K562 (cell line): ENCODE data around the gene STX1A. TPM values are rescaled to one million over a fixed set of nuclear protein-coding genes. Genes with fewer than 3 reads are reported as not detected.

Source experiments
- CCNT2 ChIP-seq: IDR thresholded peaks from 2 replicates; pipeline ENCODE4 v1.6.1; 2011; ENCODE audit warnings: borderline replicate concordance, low read depth, mild to moderate bottlenecking, moderate library complexity, mixed read lengths, low read length; ENCODE audit not compliant: insufficient read length; ENCODE audit errors: extremely low read depth
- CHAMP1 ChIP-seq: fragments of 450-650 bp; IDR thresholded peaks from 2 replicates; pipeline ENCODE4 v1.6.1; 2016; ENCODE audit warnings: mild to moderate bottlenecking
- DIDO1 ChIP-seq: fragments of 450-650 bp; IDR thresholded peaks from 2 replicates; pipeline ENCODE4 v1.6.1; 2016; ENCODE audit warnings: low read depth, missing biosample characterization, missing genetic modification characterization
- FOSL1 ChIP-seq: fragments of 200-800 bp; sonication (Bioruptor generic); conservative IDR thresholded peaks from 2 replicates; pipeline ENCODE4 v1.6.1; 2016; ENCODE audit warnings: missing genetic modification characterization, missing compliant biosample characterization
- GTF2E2 ChIP-seq: fragments of 200-800 bp; sonication (Bioruptor generic); IDR thresholded peaks from 2 replicates; pipeline ENCODE4 v1.6.1; 2016; ENCODE audit warnings: missing genetic modification characterization, missing compliant biosample characterization
- HDGF ChIP-seq: fragments of 450-650 bp; IDR thresholded peaks from 2 replicates; pipeline ENCODE4 v1.6.1; 2016
- IFI16 ChIP-seq: fragments of 250-450 bp; sonication (Bioruptor Pico); IDR thresholded peaks from 2 replicates; pipeline ENCODE4 v2.1.2; 2022; ENCODE audit warnings: mild to moderate bottlenecking, inconsistent platforms
- KDM4B ChIP-seq, 2 experiments: fragments of 450-650 bp in 1 of 2; sonication (generic) in 1 of 2; IDR thresholded peaks; 2 replicates each; pipeline ENCODE4 v1.6.1; 2016 to 2017; ENCODE audit warnings: borderline replicate concordance in 2 of 2, antibody characterized with exemption in 1 of 2, low read depth in 1 of 2, mild to moderate bottlenecking in 1 of 2
- MTA1 ChIP-seq: fragments of 450-650 bp; IDR thresholded peaks from 2 replicates; pipeline ENCODE4 v1.6.1; 2017; ENCODE audit warnings: borderline replicate concordance
- NR2C2 ChIP-seq, 2 experiments: fragments of 200-800 bp in 1 of 2; sonication (Bioruptor generic) in 1 of 2; sonication (generic) in 1 of 2; formaldehyde crosslinking in 1 of 2; IDR thresholded peaks; 2 replicates each; pipeline versions ENCODE4 v1.6.1 to v1.8.0; 2016 to 2022; ENCODE audit warnings: mild to moderate bottlenecking in 1 of 2, missing compliant biosample characterization in 1 of 2, missing genetic modification characterization in 1 of 2, missing genetic modification reagents in 1 of 2
- RREB1 ChIP-seq: fragments of 250-450 bp; sonication (Bioruptor Pico); IDR thresholded peaks from 2 replicates; pipeline ENCODE4 v1.4.0; 2020
- RUNX1 ChIP-seq: sonication (generic); IDR thresholded peaks from 2 replicates; pipeline ENCODE4 v1.6.1; 2016; ENCODE audit warnings: antibody characterized with exemption, low read depth
- SP1 ChIP-seq: sonication (generic); formaldehyde crosslinking; IDR thresholded peaks from 2 replicates; pipeline ENCODE4 v1.8.1; 2022; ENCODE audit warnings: mild to moderate bottlenecking, missing genetic modification reagents
- TCF7L2 ChIP-seq: fragments of 150-350 bp; IDR thresholded peaks from 2 replicates; pipeline ENCODE4 v1.6.1; 2016; ENCODE audit warnings: low read depth, mild to moderate bottlenecking, low read length, moderate library complexity
- USF2 ChIP-seq: sonication (generic); formaldehyde crosslinking; IDR thresholded peaks from 2 replicates; pipeline ENCODE4 v1.5.0; 2020; ENCODE audit warnings: missing genetic modification reagents
- ZFP91 ChIP-seq: sonication (generic); formaldehyde crosslinking; IDR thresholded peaks from 2 replicates; pipeline ENCODE4 v1.8.0; 2022; ENCODE audit warnings: mild to moderate bottlenecking, missing genetic modification reagents
- ZNF41 ChIP-seq: fragments of 250-450 bp; sonication (Bioruptor Pico); conservative IDR thresholded peaks from 2 replicates; pipeline ENCODE4 v1.4.0; 2020; ENCODE audit warnings: mild to moderate bottlenecking
- polyA plus RNA-seq, 8 experiments: library from polyadenylated mRNA; depleted of rRNA in 4 of 8; stranded (reverse) in 5 of 8; unstranded in 3 of 8; fragments of >200 nt; fragmentation: Nextera tagmentation in 2 of 8; fragmentation: Illumina TruSeq in 1 of 8; extraction: Ambion mirVana in 2 of 8; extraction: Trizol in 1 of 8; gene quantifications; 2 replicates each; pipeline versions ENCODE4 v1.2.1 to v1.2.3, GENCODE V29; 2011 to 2014; ENCODE audit warnings: inconsistent platforms in 1 of 8, missing spikeins in 1 of 8
- total RNA-seq, 7 experiments: library from RNA; depleted of rRNA in 6 of 7; stranded (reverse); fragments of >200 nt in 6 of 7; fragmentation: Illumina TruSeq in 2 of 7; extraction: Trizol in 2 of 7; gene quantifications; 2 replicates each; pipeline versions ENCODE4 v1.2.1 to v1.2.3, GENCODE V29; 2011 to 2021; ENCODE audit warnings: low replicate concordance in 1 of 7

Gene STX1A
- total and polyA plus RNA-seq, 9 of the 15 experiments (the other 6 are each of a cell fraction or from before 2014, with no cell fraction given), result 0.04 to 15.1 (median 6.3) TPM

GRCh38 chr7:73715648-73716317, 3.7 kb downstream of the STX1A start (continued):
- no peak for TF ChIP-seq RREB1 (CRISPR knock-in tag)
- no peak for TF ChIP-seq NR2C2 (CRISPR knock-in tag; IDR thresholded peaks at IDR 0.05)
- TF ChIP-seq NR2C2 (tag; IDR thresholded peaks at IDR 0.05), result peak; percentile 44; the same call in 1 of the 2 replicates
- no peak for TF ChIP-seq KDM4B (IDR thresholded peaks at IDR 0.05; ENCODE audit: borderline replicate concordance in 2 of 2, low read depth in 1 of 2)
- TF ChIP-seq GTF2E2 (tag), result no peak
- no peak for TF ChIP-seq USF2 (CRISPR knock-in tag)
- peak; percentile 98 for TF ChIP-seq CCNT2
- no peak for TF ChIP-seq DIDO1 (tag)
- peak; percentile 40; the same call in 1 of the 2 replicates for TF ChIP-seq MTA1
- no peak for TF ChIP-seq HDGF
- TF ChIP-seq CHAMP1, result no peak; the same call in 1 of the 2 replicates
- TF ChIP-seq IFI16, result no peak
- TF ChIP-seq RUNX1, result no peak
- no peak for TF ChIP-seq TCF7L2
- no peak for TF ChIP-seq ZFP91 (CRISPR knock-in tag)
- peak; percentile 97 for TF ChIP-seq FOSL1 (tag)
- TF ChIP-seq SP1, result no peak
- TF ChIP-seq ZNF41 (CRISPR knock-in tag), result no peak
